K562 (cell line): ENCODE results near the gene COL9A3. TPM values are rescaled to one million over a fixed set of nuclear protein-coding genes. Genes with fewer than 3 reads are reported as not detected.

Experiments used
- EWSR1 ChIP-seq: fragments of 450-650 bp; IDR thresholded peaks from 2 replicates; pipeline ENCODE4 v1.6.1; 2018; ENCODE audit warnings: borderline replicate concordance, mild to moderate bottlenecking, low read depth, moderate library complexity; ENCODE audit not compliant: partially characterized antibody
- GATA2 ChIP-seq: sonication (generic); formaldehyde crosslinking; IDR thresholded peaks from 2 replicates; pipeline ENCODE4 v1.4.0; 2020; ENCODE audit warnings: mild to moderate bottlenecking, missing genetic modification reagents
- MYNN ChIP-seq, 2 experiments: sonication (generic); formaldehyde crosslinking in 1 of 2; IDR thresholded peaks; 2 replicates each; pipeline versions ENCODE4 v1.5.0 to v1.6.1; 2016 to 2020; ENCODE audit warnings: antibody characterized with exemption in 1 of 2, missing genetic modification reagents in 1 of 2
- RBM14 ChIP-seq: fragments of 200-400 bp; formaldehyde crosslinking; IDR thresholded peaks from 2 replicates; pipeline ENCODE4 v1.6.1; 2018; ENCODE audit warnings: low read depth, mild to moderate bottlenecking, low read length, moderate library complexity, borderline replicate concordance; ENCODE audit not compliant: insufficient read depth
- TFAM ChIP-seq: fragments of 250-450 bp; sonication (Bioruptor Pico); conservative IDR thresholded peaks from 2 replicates; pipeline ENCODE4 v1.5.0; 2021; ENCODE audit warnings: mild to moderate bottlenecking, moderate library complexity
- polyA plus RNA-seq, 8 experiments: library from polyadenylated mRNA; depleted of rRNA in 4 of 8; stranded (reverse) in 5 of 8; unstranded in 3 of 8; fragments of >200 nt; fragmentation: Nextera tagmentation in 2 of 8; fragmentation: Illumina TruSeq in 1 of 8; extraction: Ambion mirVana in 2 of 8; extraction: Trizol in 1 of 8; gene quantifications; 2 replicates each; pipeline versions ENCODE4 v1.2.1 to v1.2.3, GENCODE V29; 2011 to 2014; ENCODE audit warnings: inconsistent platforms in 1 of 8, missing spikeins in 1 of 8
- total RNA-seq, 7 experiments: library from RNA; depleted of rRNA in 6 of 7; stranded (reverse); fragments of >200 nt in 6 of 7; fragmentation: Illumina TruSeq in 2 of 7; extraction: Trizol in 2 of 7; gene quantifications; 2 replicates each; pipeline versions ENCODE4 v1.2.1 to v1.2.3, GENCODE V29; 2011 to 2021; ENCODE audit warnings: low replicate concordance in 1 of 7
- TF ChIP-seq, protein P1 (sequence below), 2 experiments: fragments of 450-650 bp; IDR thresholded peaks; 2 replicates each; pipeline ENCODE4 v1.6.1; 2018; ENCODE audit warnings: mild to moderate bottlenecking in 2 of 2, low read depth in 1 of 2; ENCODE audit not compliant: partially characterized antibody in 2 of 2
- TF ChIP-seq, protein P2 (sequence below): sonication (generic); formaldehyde crosslinking; IDR thresholded peaks from 2 replicates; pipeline ENCODE4 v1.8.1; 2023; ENCODE audit warnings: mild to moderate bottlenecking, missing genetic modification reagents
- TF ChIP-seq, protein P3 (sequence below): fragments of 450-650 bp; IDR thresholded peaks from 2 replicates; pipeline ENCODE4 v1.6.1; 2016; ENCODE audit warnings: low read depth

The COL9A3 gene
- total and polyA plus RNA-seq, 9 of the 15 experiments (the other 6 are each of a cell fraction or from before 2014, with no cell fraction given), result 0.14 to 3.6 (median 0.88) TPM; not detected in 1

DNA sequence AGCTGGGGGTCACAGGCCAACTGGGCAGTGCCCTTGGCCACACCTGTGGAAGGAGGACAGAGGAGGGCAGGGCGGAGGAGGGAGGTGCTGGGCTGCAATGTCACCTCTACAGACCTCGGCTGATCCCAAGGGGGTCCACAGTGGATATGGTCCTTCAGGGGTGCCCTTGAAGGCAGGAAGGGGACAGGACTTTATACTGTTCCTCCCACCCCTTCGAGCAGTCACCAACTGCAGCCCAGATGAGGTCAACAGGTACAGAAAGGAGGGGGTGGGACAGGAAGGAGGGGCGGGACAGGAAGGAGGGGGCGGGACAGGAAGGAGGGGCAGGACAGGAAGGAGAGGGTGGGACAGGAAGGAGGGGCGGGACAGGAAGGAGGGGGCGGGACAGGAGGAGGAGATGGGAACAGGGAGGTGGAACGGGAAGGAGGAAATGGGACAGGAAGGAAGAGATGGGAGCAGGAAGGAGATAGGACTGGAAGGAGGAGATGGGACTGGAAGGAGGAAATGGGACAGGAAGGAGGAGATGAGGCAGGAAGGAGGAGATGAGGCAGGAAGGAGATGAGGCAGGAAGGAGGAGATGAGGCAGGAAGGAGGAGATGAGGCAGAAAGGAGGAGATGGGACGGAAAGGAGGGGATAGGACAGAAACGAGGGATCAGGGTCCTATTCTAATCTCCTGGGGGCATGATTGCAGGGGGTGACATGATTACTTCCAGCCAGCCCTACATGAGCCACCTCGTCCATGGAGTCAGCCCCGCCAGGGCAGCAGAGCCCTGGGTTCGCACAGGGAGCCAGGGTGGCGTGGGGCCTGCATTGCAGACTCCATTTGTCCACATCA, 39.9 kb upstream of the COL9A3 start (continued):
- TF ChIP-seq, protein P1, sequence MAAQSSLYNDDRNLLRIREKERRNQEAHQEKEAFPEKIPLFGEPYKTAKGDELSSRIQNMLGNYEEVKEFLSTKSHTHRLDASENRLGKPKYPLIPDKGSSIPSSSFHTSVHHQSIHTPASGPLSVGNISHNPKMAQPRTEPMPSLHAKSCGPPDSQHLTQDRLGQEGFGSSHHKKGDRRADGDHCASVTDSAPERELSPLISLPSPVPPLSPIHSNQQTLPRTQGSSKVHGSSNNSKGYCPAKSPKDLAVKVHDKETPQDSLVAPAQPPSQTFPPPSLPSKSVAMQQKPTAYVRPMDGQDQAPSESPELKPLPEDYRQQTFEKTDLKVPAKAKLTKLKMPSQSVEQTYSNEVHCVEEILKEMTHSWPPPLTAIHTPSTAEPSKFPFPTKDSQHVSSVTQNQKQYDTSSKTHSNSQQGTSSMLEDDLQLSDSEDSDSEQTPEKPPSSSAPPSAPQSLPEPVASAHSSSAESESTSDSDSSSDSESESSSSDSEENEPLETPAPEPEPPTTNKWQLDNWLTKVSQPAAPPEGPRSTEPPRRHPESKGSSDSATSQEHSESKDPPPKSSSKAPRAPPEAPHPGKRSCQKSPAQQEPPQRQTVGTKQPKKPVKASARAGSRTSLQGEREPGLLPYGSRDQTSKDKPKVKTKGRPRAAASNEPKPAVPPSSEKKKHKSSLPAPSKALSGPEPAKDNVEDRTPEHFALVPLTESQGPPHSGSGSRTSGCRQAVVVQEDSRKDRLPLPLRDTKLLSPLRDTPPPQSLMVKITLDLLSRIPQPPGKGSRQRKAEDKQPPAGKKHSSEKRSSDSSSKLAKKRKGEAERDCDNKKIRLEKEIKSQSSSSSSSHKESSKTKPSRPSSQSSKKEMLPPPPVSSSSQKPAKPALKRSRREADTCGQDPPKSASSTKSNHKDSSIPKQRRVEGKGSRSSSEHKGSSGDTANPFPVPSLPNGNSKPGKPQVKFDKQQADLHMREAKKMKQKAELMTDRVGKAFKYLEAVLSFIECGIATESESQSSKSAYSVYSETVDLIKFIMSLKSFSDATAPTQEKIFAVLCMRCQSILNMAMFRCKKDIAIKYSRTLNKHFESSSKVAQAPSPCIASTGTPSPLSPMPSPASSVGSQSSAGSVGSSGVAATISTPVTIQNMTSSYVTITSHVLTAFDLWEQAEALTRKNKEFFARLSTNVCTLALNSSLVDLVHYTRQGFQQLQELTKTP (IDR thresholded peaks at IDR 0.05; ENCODE audit: low read depth in 1 of 2, partially characterized antibody in 2 of 2), result peak in 1 of 2 experiments; percentile 53
- TF ChIP-seq MYNN (IDR thresholded peaks at IDR 0.05) (0 out of 2 replicates have a peak, but pooled peaks have one; percentile 11), MYNN (CRISPR knock-in tag; IDR thresholded peaks at IDR 0.05) (no peak), GATA2 (CRISPR knock-in tag) (no peak), TFAM (CRISPR knock-in tag) (no peak), EWSR1 (no peak), RBM14 (no peak)
- TF ChIP-seq, protein P2, sequence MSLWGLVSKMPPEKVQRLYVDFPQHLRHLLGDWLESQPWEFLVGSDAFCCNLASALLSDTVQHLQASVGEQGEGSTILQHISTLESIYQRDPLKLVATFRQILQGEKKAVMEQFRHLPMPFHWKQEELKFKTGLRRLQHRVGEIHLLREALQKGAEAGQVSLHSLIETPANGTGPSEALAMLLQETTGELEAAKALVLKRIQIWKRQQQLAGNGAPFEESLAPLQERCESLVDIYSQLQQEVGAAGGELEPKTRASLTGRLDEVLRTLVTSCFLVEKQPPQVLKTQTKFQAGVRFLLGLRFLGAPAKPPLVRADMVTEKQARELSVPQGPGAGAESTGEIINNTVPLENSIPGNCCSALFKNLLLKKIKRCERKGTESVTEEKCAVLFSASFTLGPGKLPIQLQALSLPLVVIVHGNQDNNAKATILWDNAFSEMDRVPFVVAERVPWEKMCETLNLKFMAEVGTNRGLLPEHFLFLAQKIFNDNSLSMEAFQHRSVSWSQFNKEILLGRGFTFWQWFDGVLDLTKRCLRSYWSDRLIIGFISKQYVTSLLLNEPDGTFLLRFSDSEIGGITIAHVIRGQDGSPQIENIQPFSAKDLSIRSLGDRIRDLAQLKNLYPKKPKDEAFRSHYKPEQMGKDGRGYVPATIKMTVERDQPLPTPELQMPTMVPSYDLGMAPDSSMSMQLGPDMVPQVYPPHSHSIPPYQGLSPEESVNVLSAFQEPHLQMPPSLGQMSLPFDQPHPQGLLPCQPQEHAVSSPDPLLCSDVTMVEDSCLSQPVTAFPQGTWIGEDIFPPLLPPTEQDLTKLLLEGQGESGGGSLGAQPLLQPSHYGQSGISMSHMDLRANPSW (CRISPR knock-in tag), result no peak
- TF ChIP-seq, protein P3, sequence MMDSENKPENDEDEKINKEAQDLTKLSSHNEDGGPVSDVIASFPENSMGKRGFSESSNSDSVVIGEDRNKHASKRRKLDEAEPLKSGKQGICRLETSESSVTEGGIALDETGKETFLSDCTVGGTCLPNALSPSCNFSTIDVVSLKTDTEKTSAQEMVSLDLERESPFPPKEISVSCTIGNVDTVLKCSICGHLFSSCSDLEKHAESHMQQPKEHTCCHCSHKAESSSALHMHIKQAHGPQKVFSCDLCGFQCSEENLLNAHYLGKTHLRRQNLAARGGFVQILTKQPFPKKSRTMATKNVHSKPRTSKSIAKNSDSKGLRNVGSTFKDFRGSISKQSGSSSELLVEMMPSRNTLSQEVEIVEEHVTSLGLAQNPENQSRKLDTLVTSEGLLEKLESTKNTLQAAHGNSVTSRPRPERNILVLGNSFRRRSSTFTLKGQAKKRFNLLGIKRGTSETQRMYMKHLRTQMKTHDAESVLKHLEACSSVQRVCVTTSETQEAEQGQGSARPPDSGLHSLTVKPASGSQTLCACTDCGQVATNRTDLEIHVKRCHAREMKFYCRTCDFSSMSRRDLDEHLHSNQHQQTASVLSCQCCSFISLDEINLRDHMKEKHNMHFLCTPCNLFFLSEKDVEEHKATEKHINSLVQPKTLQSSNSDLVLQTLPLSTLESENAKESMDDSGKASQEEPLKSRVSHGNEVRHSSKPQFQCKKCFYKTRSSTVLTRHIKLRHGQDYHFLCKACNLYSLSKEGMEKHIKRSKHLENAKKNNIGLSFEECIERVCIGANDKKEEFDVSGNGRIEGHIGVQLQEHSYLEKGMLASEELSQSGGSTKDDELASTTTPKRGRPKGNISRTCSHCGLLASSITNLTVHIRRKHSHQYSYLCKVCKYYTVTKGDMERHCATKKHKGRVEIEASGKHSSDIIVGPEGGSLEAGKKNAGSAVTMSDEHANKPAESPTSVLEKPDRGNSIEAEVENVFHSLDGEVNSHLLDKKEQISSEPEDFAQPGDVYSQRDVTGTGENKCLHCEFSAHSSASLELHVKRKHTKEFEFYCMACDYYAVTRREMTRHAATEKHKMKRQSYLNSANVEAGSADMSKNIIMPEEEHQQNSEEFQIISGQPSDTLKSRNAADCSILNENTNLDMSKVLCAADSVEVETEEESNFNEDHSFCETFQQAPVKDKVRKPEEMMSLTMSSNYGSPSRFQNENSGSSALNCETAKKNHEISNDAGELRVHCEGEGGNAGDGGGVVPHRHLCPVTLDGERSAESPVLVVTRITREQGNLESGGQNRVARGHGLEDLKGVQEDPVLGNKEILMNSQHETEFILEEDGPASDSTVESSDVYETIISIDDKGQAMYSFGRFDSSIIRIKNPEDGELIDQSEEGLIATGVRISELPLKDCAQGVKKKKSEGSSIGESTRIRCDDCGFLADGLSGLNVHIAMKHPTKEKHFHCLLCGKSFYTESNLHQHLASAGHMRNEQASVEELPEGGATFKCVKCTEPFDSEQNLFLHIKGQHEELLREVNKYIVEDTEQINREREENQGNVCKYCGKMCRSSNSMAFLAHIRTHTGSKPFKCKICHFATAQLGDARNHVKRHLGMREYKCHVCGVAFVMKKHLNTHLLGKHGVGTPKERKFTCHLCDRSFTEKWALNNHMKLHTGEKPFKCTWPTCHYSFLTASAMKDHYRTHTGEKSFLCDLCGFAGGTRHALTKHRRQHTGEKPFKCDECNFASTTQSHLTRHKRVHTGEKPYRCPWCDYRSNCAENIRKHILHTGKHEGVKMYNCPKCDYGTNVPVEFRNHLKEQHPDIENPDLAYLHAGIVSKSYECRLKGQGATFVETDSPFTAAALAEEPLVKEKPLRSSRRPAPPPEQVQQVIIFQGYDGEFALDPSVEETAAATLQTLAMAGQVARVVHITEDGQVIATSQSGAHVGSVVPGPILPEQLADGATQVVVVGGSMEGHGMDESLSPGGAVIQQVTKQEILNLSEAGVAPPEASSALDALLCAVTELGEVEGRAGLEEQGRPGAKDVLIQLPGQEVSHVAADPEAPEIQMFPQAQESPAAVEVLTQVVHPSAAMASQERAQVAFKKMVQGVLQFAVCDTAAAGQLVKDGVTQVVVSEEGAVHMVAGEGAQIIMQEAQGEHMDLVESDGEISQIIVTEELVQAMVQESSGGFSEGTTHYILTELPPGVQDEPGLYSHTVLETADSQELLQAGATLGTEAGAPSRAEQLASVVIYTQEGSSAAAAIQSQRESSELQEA, result no peak
